Activated naive CD8-positive, alpha-beta T cell treated with anti-CD3 and anti-CD28 coated beads for 36 hours (primary cell): ENCODE measurements around the gene MBD3. TPM values are rescaled to one million over a fixed set of nuclear protein-coding genes. Genes with fewer than 3 reads are reported as not detected.

ENCODE experiments used
- DNase-seq: peaks from one replicate; pipeline ENCODE4 v3.0.0; 2021
- H3K27ac Mint-ChIP-seq: one replicate; pipeline ENCODE4 v1.8.0; 2022; ENCODE audit warnings: mild to moderate bottlenecking, moderate library complexity, mixed read lengths
- H3K27me3 Mint-ChIP-seq: one replicate; pipeline ENCODE4 v1.8.0; 2022; ENCODE audit warnings: mild to moderate bottlenecking, mixed read lengths
- H3K36me3 Mint-ChIP-seq: one replicate; pipeline ENCODE4 v1.8.0; 2021; ENCODE audit warnings: mild to moderate bottlenecking, mixed read lengths
- H3K4me1 Mint-ChIP-seq: one replicate; pipeline ENCODE4 v1.8.0; 2021; ENCODE audit warnings: mixed read lengths
- H3K4me3 Mint-ChIP-seq: one replicate; pipeline ENCODE4 v1.8.0; 2022; ENCODE audit warnings: mild to moderate bottlenecking, moderate library complexity, mixed read lengths
- H3K9me3 Mint-ChIP-seq: one replicate; pipeline ENCODE4 v1.8.0; 2022; ENCODE audit warnings: mixed read lengths
- total RNA-seq, 2 experiments: library from RNA; stranded (reverse); gene quantifications; one replicate each; pipeline ENCODE4 v1.2.3, GENCODE V29; 2021

Gene MBD3
- total RNA-seq, 2 experiments from 2014 or later: 111 to 117 TPM

DNA sequence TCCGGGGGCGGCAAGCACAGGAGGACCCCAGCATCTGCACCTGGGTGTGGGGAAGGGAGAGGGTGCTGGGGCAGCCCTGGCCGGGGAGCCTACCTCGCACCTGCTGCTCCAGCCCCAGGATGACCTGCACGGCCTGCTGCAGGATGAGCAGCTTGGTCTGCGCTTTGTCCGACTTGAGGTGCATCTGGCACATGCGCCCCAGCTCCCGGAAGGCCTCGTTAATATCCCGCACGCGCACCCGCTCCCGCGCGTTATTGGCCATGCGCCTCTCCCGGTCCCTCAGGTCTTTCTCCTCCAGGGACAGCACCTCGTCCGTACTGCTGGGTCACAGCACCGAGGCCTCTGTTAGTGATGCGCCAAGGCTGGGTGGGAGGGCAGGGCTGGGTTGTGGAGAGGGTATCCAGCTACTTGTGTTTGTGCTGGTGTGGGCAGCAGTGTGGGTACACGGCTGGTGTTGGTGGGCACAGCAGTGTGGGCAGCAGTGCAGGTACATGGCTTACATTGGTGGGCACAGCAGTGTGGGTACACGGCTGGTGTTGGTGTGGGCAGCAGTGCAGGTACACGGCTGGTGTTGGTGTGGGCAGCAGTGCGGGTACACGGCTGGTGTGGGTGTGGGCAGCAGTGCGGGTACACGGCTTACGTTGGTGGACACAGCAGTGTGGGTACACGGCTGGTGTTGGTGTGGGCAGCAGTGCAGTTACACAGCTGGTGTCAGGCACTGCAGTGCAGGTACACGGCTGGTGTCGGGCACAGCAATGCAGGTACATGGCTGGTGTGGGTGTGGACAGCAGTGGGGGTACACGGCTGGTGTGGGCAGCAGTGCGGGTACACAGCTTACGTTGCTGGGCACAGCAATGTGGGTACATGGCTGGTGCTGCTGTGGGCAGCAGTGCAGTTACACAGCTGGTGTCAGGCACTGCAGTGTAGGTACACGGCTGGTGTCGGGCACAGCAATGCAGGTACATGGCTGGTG lies 19.7 kb upstream of the MBD3 start:
- Mint-ChIP-seq H3K36me3 (peaks cover 27% of the 10 kb centered on the region), H3K9me3 (no peaks in the 10 kb centered on the region), H3K4me3 (no peak overlapping the region), H3K4me1 (peaks cover 35% of the 10 kb centered on the region), H3K27ac (no peak overlapping the region), H3K27me3 (no peaks in the 10 kb centered on the region)
- no peak for DNase-seq

DNA sequence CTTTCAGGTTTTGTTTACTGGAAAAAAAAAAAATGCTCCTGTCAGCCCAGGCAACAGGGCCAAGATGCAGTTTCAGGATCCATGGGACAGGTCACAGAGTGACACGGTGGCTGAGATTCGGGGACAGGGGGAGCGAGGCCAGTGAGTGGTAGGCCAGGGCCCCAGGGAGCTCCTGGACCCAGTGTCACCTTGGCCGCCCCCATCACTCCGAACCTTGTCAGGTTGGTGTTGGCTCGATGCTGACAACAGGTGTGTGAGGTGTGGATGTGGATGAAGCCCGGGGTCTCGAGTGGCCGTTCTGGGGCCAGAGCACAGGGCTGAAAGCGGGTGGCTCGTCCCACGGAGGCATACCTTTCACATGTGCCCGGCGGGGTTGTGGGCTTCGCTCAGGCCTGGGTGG lies 18.7 kb upstream of the MBD3 start:
- Mint-ChIP-seq H3K27me3 (no peaks in the 10 kb centered on the region), H3K27ac (no peak overlapping the region), H3K4me1 (peaks cover 29% of the 10 kb centered on the region), H3K9me3 (no peaks in the 10 kb centered on the region), H3K4me3 (no peak overlapping the region), H3K36me3 (peaks cover 21% of the 10 kb centered on the region)
- no peak for DNase-seq

DNA sequence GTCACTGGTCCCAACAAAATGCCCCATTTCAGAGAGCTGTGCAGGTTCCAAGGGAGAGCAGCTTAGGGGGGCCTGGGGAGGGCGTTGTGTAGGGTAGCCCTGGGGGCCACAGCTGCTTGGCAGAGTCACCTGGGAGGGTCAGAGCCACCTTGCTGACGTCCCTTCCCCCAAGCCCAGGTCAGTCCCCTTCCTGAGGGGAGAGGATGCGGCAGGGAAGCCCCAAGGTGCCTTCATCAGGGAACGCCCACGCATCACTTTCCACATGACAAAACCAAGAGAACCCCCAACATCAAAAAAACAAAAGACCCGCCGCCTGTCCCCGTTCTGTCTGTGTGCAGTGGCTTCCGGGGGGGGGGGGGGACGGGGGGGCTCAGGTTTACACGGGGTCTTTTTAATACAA lies 17.9 kb upstream of the MBD3 start:
- no peaks in the 10 kb centered on the region for H3K9me3 Mint-ChIP-seq
- H3K4me1 Mint-ChIP-seq: peaks cover 34% of the 10 kb centered on the region
- H3K36me3 Mint-ChIP-seq: peaks cover 16% of the 10 kb centered on the region
- H3K27me3 Mint-ChIP-seq: no peaks in the 10 kb centered on the region
- peak; percentile 38 for DNase-seq
- H3K27ac Mint-ChIP-seq: peak overlapping the region; percentile 77
- no peak overlapping the region for H3K4me3 Mint-ChIP-seq

DNA sequence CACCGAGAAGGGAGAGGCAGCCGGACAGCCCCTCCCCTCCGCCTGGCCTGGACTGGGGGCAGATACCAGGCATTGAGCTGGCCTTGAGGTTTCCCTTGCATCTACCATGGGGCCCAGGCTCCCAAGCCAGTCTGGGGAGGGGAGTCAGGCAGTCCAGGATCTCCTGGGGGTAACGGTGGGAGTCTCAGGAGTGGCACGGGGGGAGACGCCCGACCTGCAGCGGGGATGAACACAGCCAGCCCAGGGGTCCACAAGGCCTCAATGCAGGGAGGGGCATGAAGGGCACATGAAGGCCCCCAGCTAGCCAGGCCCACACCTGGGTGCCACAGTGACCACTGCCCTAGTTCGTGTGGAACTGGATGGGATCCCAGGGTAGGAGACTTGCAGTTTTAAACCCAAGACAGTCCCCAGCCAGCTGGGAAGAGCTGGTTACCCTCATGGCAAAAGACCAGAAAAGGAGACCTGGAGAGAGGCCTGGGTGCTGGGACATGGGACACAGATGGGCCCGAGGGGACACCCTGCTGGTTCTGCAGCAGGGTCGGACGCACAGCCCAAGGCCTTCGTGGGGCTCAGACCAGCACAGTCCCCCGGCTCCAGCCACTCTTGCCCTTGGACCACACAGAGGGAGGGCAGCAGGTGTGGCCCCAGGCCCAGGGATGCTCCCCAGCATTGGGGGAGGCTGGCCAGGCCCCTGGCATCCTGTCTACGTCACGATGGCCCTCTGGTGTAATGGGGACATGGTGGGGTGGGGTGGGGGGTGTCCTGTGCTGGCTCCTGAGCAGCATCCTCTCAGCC lies 17.2 kb upstream of the MBD3 start:
- H3K27me3 Mint-ChIP-seq: no peaks in the 10 kb centered on the region
- H3K36me3 Mint-ChIP-seq: peaks cover 14% of the 10 kb centered on the region
- no peaks in the 10 kb centered on the region for H3K9me3 Mint-ChIP-seq
- peaks cover 34% of the 10 kb centered on the region for H3K4me1 Mint-ChIP-seq
- no peak for DNase-seq
- no peak overlapping the region for H3K4me3 Mint-ChIP-seq
- no peak overlapping the region for H3K27ac Mint-ChIP-seq

DNA sequence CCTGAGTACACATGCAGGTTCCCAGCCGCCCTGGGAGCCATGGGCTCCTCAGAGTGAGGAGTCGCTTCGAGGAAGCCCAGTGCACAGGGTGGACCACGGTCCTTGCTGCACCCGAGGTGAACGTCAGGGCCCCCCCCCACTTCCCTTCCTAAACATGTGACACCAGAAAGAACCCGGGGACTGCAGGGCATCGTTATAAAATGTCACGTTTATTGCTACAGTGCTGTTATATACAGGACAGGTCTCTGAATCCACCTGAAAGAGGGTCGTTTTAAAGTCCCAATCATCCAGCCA lies 16.4 kb upstream of the MBD3 start:
- Mint-ChIP-seq H3K36me3 (peaks cover 18% of the 10 kb centered on the region), H3K9me3 (no peaks in the 10 kb centered on the region), H3K4me1 (peaks cover 39% of the 10 kb centered on the region), H3K27ac (no peak overlapping the region), H3K27me3 (no peaks in the 10 kb centered on the region), H3K4me3 (peak overlapping the region; percentile 42)
- no peak for DNase-seq

DNA sequence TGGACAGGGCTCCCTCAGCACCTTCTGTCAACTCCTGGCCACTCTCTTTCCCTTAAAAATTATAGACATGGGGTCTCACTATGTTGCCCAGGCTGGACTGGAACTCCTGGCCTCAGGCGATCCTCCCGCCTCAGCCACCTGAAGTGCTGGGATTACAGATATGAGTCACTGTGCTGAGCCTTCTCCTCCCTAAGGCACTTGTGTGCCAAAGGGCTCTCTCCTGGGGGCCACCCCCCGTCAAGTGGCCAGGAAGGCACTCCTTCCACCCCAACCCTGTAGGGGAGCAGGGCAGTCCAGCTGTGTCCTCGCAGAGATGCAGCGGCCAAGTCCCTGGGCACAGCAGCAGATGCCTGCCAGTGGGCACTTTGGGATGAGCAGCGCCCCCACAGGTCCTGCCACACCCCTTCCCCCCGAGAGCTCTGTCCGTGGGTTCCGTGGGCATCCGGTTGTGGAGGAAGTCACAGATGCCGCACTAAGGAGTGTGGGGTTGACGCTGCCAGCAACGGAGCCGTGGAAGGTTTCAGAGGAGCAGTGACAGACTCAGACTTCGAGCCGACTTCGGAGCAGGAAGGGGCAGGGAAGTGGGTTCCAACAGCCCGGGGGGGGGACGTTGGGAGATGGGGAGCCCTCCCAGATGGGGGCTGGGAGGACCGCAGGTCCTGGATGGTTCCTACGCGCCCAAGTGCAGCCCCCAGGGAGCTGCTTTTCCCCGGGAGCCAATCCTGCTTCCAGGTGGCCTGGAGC lies 15.9 kb upstream of the MBD3 start:
- Mint-ChIP-seq H3K4me3 (peak overlapping the region; percentile 6), H3K4me1 (peaks cover 45% of the 10 kb centered on the region), H3K27ac (peak overlapping the region; percentile 23), H3K27me3 (no peaks in the 10 kb centered on the region), H3K36me3 (peaks cover 21% of the 10 kb centered on the region), H3K9me3 (no peaks in the 10 kb centered on the region)
- no peak for DNase-seq

DNA sequence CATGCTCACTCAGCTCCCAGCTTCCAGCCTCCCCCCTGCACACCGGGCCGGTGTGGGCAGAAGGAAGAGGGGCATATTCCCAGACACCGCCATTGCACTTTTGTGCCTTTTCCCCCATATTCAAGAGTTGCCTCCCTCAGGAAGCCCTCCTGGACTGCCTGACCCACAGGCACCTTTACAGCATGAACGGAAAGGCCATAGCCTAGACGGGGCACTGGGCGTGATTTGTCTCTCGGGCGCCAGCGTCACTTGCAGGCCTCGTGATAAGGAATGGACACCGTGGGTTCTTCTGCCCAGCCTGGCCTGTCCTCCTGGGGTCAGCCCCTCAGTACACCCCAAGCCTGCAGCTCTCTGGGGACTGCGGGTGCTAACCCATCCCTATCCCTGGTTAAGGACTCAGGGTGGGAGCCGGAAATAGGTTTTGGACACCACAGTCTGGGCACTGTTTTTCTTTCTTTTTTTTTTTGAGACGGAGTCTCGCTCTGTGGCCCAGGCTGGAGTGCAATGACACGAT lies 13.5 kb upstream of the MBD3 start:
- Mint-ChIP-seq H3K27me3 (no peaks in the 10 kb centered on the region), H3K9me3 (no peaks in the 10 kb centered on the region), H3K27ac (peak overlapping the region; percentile 96), H3K36me3 (peaks cover 23% of the 10 kb centered on the region), H3K4me3 (peak overlapping the region; percentile 88), H3K4me1 (peaks cover 47% of the 10 kb centered on the region)
- no peak for DNase-seq

DNA sequence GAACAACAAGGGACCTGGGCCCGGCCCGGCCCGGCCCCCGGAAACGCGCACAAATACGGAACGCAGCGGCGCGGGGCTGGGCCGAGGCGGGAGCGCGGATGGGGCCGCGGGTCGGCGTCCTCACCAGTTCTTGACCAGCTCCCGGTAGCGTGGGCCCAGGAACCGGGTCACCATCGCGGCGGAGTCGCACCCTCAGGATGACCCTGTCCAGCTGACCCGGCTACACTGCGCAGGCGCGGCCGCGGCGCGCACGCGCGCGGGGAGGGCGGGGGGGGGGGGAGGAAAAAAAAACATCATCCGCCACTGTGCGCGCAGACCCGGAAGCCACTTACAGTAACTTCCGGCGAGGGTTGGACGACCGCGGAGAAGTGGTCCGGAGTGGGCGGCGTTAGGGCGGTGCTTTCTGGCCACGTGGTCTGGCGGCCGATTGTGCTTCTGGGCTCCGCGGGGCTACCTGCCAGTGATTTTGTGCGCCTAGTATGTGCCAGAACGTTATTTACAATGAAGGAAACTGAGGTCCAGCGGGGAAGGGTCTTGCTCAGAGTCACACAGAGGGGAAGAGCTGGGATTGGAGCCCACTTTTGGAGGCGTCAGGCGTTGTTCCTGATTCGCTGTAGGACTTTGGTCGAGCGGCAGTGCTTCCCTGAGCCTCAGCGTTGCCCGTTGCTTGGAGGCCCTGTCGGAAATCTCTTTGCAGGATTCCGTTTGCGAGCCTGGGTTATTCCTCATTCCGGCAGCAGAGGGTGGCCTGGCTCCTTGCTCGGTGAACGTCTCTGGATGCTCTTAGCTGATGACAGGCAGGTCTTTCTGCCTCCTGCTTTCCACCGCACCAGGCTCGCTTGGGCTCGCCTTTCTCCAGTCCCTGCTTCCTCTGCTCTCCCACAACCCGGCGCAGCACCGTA lies 12.8 kb upstream of the MBD3 start, which contains the start of gene UQCR11:
Gene UQCR11, minus strand, starts transcription at position 227 of the 902 bp plus-strand sequence. Its CDS starts 53 bp downstream, at position 174.
- Mint-ChIP-seq H3K36me3 (peaks cover 22% of the 10 kb centered on the region), H3K27me3 (no peaks in the 10 kb centered on the region), H3K27ac (peak within 1 kb of the TSS; percentile 96), H3K9me3 (no peaks in the 10 kb centered on the region), H3K4me1 (peaks cover 42% of the 10 kb centered on the region), H3K4me3 (peak within 1 kb of the TSS; percentile 92)
- DNase-seq: peak; percentile 93

DNA sequence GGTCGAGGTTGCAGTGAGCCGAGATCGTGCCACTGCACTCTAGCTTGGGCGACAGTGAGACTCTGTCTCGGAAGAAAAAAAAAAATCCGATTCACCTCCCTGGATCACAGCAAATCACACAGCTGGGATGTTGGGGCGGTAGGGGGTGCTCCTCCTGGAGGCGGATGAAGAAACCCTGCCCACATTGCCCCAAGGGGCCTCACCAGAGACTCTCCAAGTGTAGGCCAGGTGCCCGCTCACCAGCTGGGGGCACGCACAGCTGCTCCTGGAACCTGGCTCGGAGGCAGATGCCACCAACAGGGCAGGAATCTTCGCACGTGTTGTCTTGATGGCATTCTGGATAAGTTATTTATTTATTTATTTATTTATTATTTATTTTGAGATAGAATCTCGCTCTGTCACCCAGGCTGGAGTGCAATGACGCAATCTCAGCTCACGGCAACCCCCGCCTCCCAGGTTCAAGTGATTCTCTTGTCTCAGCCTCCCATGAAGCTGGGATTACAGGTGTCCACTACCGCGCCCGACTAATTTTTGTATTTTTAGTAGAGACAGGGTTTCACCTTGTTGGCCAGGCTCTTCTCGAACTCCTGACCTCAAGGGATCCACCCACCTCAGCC lies 9.5 kb upstream of the MBD3 start:
- DNase-seq: no peak
- Mint-ChIP-seq H3K4me3 (no peak overlapping the region), H3K4me1 (peaks cover 26% of the 10 kb centered on the region), H3K36me3 (peaks cover 30% of the 10 kb centered on the region), H3K27me3 (no peaks in the 10 kb centered on the region), H3K9me3 (no peaks in the 10 kb centered on the region), H3K27ac (no peak overlapping the region)

DNA sequence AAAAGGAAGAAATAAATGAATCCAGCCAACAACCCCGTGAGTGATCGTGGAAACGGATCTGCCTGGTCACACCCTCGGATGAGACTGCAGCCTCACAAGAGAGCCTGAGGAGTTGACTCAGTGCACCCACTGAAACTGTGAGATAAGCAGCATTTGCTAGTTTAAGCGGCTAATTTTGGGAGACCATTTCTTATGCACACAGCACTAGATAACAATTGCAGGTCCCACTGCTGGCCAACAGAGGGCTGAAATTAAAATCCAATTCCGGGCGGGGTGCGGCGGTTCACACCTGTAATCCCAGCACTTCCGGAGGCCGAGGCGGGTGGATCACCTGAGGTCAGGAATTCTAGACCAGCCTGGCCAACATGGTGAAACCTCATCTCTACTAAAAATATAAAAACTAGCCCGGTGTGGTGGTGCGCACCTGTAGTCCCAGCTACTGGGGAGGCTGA lies 9.0 kb upstream of the MBD3 start:
- H3K27ac Mint-ChIP-seq: no peak overlapping the region
- peaks cover 24% of the 10 kb centered on the region for H3K4me1 Mint-ChIP-seq
- peaks cover 32% of the 10 kb centered on the region for H3K36me3 Mint-ChIP-seq
- no peaks in the 10 kb centered on the region for H3K27me3 Mint-ChIP-seq
- H3K4me3 Mint-ChIP-seq: no peak overlapping the region
- DNase-seq: no peak
- no peaks in the 10 kb centered on the region for H3K9me3 Mint-ChIP-seq

DNA sequence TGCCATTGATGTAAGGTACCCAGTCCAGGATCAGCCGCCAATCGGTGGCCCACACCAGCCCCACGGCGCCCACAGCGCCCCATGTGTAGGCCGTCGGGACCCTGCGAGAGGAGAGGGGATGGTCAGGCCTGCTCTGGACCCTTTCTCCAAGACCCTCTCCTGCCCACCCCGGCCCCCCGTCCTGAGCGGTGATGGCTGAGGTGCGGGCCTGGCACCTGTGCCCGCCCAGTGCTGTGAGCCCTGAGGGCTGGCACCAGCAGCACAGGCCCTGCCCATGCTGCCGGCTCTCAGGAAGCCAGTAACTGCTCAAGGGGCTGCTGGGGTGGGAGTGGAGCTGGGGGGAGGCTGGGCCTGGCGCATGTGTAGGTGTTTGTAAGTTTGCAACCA lies 6.8 kb upstream of the MBD3 start:
- Mint-ChIP-seq H3K4me3 (no peak overlapping the region), H3K4me1 (peaks cover 14% of the 10 kb centered on the region), H3K36me3 (peaks cover 30% of the 10 kb centered on the region)

DNA sequence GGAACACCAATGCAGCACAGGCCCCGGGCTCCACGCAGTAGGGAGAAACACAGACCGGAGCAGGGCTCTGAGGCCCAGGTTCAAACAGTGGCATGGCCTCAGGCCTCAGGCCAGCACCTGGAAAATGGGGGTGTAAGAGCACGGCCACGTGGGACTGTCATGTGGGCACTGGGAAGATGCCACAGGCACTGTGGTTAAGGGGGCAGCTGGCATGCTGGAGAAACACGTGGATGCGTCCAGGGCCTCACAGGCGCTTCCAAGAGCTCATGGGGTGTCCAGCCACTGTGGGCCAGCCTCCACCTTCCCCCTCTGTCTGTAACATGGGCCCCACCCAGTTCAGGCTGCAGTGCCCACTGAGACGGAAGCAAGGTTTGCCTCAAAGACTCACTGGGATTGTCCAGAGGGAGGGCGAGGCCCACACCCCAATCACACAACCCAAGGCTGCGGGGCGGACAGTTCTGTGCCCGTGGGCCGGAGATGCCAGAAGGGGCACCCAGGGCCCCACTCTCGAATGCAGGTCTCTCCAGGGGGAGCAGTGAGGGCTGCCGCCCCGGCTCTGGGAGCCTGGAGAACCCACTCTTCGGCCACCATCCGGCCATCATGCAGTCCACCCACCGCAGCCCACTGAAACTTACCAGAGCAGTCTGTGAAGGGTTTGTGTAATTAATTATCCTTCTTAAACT lies 6.3 kb upstream of the MBD3 start:
- Mint-ChIP-seq H3K4me3 (no peak overlapping the region), H3K4me1 (peaks cover 9% of the 10 kb centered on the region), H3K36me3 (peaks cover 26% of the 10 kb centered on the region), H3K9me3 (no peaks in the 10 kb centered on the region), H3K27me3 (no peaks in the 10 kb centered on the region), H3K27ac (no peak overlapping the region)
- DNase-seq: no peak

More for the DNA sequence above, 6.8 kb upstream of the MBD3 start:
- DNase-seq: no peak
- Mint-ChIP-seq H3K9me3 (no peaks in the 10 kb centered on the region), H3K27me3 (no peaks in the 10 kb centered on the region), H3K27ac (no peak overlapping the region)

DNA sequence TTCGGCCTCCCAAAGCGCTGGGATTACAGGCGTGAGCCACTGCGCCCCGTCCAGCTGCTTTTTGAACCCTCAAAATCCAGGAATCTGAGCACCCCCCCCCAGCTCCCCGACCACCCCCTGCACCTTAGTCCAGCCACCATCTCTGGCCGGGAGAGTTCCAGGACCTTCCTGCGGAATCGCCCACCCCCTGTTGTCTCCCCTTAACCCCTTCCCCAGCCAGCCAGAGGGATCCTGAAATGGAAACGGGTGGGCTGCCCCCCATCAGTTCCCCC lies 772 bp upstream of the MBD3 start:
- no peaks in the 10 kb centered on the region for H3K9me3 Mint-ChIP-seq
- peak overlapping the region; percentile 83 for H3K4me3 Mint-ChIP-seq
- peaks cover 14% of the 10 kb centered on the region for H3K4me1 Mint-ChIP-seq
- no peaks in the 10 kb centered on the region for H3K27me3 Mint-ChIP-seq
- no peak for DNase-seq
- peaks cover 33% of the 10 kb centered on the region for H3K36me3 Mint-ChIP-seq
- peak overlapping the region; percentile 84 for H3K27ac Mint-ChIP-seq
